Measurements from ENCODE around the gene MCM9.
"Not testable (repeated sequence)": the region's sequence is repeated elsewhere in the genome, so short reads cannot be mapped to it uniquely, and the experiment has no call there.

The MCM9 gene

GRCh38 chr6:118862443-118862842 lies 72.5 kb downstream of the MCM9 start:
- no peak for DNase-seq

- no peak for DNase-seq
Observed at GRCh38 chr6:118860880-118861279, 74.1 kb downstream of the MCM9 start.

- no peak for DNase-seq
Observed at GRCh38 chr6:118860363-118860762, 74.6 kb downstream of the MCM9 start.

GRCh38 chr6:118859517-118860064 lies 75.4 kb downstream of the MCM9 start:
- DNase-seq: no peak

- DNase-seq: no peak
Observed at GRCh38 chr6:118856301-118856700, 78.7 kb downstream of the MCM9 start.

- no peak for DNase-seq
Observed at GRCh38 chr6:118853408-118853807, 81.6 kb downstream of the MCM9 start.

GRCh38 chr6:118844915-118845314 lies 90.0 kb downstream of the MCM9 start:
- DNase-seq: no peak

- DNase-seq: no peak
Observed at GRCh38 chr6:118843685-118844390, 91.1 kb downstream of the MCM9 start.

DNA sequence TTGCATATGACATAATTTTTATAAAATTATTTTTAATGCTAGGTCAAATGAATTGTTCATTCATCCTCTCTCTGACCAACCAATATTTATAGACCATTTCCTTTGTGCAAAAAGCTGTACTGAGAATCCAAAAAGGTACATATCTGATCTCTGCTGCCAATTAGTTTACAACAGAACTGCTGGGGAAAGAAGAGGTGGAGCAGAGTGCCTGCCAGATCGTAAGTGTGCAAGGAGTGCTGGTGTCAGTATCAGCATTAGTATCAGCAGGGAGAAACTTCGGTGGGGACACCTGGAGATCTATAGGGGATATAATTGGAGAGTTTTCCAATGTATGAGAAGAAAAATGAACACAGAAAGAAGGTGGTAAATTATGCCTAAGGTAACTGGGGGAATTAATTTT lies 104.3 kb downstream of the MCM9 start:
- no peak for DNase-seq

DNA sequence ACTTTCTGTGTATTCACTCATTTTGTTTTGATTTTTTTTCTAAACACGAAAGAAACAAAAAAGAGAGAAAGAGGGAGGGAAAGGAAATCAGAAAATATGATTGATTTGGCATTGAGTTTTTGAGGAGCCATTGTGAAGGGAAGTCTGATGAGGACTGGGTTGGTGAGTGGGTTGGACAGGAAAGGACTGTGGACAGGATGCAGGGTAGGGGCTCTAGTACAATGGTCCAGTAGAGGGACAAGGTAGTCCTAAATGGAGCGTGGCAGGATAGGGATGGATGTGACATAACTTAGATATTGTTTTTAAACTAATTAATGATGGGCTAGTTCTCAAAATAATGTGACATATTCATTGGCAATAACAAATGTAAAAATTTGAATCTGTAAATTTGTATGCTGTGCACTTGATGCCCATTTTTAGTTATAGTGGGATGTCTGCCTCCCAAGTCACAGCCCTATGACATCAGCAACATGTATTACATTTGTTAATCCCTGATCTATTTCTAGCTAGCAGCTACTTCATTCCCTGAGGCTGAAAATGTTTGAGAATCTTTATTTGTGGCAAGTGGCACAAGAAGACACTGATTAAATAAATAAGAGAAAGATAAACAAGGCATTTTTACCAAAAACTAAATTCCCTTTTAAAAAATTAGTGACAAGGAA lies 105.0 kb downstream of the MCM9 start:
- DNase-seq: no peak

- DNase-seq: no peak
Observed at GRCh38 chr6:118826096-118826495, 108.9 kb downstream of the MCM9 start.

GRCh38 chr6:118825661-118826060 lies 109.3 kb downstream of the MCM9 start:
- no peak for DNase-seq

GRCh38 chr6:118815495-118815894 lies 119.5 kb downstream of the MCM9 start:
- no peak for DNase-seq

GRCh38 chr6:118813775-118814174 lies 121.2 kb downstream of the MCM9 start:
- DNase-seq: no peak

GRCh38 chr6:118812970-118813369 lies 122.0 kb downstream of the MCM9 start:
- no peak for DNase-seq

DNA sequence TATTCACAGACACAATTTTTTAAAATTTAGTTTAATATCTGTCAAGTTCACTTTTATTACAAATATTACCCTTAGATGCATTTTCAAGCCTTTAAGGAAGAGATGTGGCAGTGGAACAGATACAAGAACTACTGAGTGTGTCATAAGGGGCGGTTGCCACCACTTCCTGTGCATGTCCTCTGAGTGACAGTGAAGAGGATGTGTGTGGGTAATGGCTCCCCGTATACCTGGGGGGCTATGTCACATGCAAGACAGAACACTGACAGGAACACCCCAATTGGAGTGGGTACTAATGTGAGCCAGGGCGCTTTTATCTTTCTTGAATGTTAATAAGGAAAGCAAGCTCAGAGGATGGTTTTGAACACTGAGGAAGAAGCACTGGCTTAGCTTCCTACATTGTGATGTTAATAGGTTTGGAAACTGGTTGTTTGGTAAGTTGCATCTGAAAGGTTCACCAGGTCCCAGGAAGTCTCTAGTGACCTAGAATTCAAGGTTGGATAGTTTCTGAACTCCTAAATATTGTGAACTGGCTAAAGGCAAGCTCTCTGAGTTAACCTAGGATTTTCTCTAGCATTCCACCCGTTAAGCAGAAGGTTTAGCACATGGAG lies 124.4 kb downstream of the MCM9 start:
- no peak for DNase-seq

DNA sequence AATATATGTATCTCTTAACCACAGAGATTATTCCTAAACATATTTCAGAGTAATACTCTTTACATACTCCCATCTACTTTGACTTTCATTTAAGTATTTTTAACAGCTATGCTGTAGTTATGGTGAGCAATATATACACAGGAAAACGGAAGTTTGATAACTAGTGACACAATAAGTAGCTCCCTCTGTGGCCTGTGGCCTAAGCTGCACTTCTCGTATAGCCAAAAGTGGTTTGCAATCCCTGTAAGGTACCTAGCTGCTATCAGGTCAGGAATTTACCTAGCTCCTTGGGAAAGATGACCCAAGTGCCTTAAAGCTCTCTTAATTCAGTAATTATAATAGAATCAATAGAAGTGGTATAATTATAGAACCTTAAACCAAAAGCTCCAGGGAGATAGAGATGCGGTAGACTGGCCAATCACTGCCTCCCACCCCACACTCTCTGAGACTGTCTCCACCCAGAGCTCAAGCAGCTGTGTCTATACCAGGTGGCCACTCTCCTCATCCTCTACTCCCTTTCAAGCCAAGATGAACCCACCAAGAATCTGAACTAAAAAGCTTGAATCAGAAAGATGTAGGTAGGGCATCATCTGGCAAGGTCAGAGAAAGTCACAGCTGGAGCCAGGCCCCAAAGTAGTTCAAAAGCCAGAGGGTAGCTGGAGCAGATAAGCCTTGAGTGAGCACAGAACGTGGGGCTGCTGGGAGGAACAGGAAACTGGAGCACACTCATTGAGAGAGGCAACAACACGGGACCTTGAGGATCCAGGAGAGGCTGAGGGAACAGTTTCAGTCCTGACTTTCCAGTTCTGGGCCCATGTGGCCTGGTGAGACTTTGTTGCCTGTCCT lies 125.9 kb downstream of the MCM9 start:
- DNase-seq: no peak

- no peak for DNase-seq
Observed at GRCh38 chr6:118804091-118804490, 130.9 kb downstream of the MCM9 start.

DNA sequence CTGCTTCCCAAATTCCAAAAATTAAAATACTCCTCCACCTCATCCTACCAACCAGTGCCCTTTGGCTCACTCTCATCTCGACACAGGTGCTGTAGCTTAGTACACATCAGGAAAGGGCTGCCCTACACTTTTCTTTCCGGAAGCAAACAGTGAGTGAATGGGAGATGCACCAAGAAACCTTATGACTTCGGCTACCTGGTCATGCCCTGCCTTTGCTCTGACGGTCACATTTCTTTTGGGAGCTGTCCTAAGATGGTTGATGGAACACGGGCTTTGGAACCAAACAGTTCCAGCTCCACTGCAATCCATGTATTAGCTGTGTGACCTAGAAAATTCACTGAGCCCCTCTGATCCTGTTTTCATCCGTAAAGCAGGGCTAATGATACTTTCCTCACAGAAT lies 133.7 kb downstream of the MCM9 start:
- DNase-seq: no peak

DNA sequence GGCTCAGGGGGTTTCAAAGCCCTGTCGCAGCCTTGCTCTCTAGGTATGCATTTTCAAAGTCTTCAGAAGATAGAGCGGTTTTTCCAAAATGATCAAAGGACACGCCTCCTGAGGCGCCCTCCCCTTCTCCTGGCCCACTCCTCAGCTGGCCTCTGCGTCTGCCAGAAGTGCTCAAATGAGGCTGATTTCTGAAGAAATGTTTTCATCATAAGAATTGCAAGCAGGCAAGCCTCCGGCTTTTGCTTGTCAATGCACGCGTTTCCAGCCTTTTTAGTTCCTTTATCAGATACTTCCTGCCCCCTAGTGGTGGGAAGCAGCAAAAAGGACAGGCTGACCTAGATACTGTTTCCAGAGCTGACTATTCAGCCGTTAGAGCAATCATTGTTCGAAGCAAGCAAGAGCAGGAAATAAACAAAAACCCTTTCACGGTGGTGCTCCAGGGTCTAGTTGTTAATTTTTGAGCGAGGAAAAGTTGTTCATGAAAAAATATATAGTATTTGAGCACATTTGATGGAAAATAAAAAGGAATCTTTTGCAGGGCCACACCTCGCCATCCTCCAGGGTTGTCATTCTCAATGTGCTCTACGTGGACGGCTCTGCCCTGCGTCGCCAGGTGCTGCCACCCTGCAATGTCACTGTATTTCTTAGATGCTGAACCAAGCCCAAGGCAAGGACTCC lies 134.4 kb downstream of the MCM9 start:
- peak; percentile 90 for DNase-seq

DNA sequence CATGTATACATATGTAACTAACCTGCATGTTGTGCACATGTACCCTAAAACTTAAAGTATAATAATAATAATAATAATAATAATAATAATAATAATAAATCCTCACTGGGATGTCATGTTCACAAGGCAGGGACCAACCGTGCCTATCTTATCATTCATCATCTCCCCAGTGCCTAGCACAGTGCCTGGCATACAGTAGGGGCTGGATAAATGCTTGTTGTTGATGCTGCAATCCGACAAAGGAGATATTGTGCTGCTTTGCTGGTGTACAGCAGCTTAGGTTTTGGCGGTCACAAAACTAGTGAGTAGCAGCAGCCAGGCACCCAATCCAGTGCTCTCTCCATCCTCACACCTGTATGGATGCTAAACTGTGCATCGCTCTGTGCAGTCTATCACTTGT lies 135.1 kb downstream of the MCM9 start:
- DNase-seq: no peak

GRCh38 chr6:118796548-118796947 lies 138.4 kb downstream of the MCM9 start:
- not testable (repeated sequence) for DNase-seq
